Measurements from ENCODE around the gene RBMS3. TPM values are rescaled to one million over a fixed set of nuclear protein-coding genes. Genes with fewer than 3 reads are reported as not detected.

The RBMS3 gene
- total and polyA plus RNA-seq, 2 experiments from 2014 or later: 3.2 to 7.4 TPM

DNA sequence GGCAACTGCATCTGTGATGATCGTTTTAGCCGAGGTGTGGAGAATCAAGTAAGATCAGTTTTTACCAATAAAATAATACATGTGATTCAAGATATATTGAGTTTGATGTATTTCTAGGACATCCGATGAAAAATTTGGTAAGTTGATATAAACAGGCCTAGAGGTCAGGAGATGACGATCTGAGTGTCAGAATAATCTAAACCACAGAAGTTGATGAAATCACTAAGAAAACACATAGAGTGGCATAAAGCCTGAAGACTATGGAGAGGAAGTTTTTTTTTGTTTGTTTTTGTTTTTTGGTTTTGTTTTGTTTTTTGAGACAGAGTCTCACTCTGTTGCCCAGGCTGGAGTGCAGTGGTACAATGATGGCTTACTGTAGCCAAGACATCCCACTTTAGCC, 235.3 kb downstream of the RBMS3 start:
- no peak for TF ChIP-seq ZNF114 (CRISPR knock-in tag; IDR thresholded peaks at IDR 0.05)
- no peak for TF ChIP-seq JUNB (IDR thresholded peaks at IDR 0.05; ENCODE audit: unreplicated experiment)
- TF ChIP-seq POLR2AphosphoS5 (IDR thresholded peaks at IDR 0.05; ENCODE audit: low read depth): no peak
- TF ChIP-seq, protein P1, sequence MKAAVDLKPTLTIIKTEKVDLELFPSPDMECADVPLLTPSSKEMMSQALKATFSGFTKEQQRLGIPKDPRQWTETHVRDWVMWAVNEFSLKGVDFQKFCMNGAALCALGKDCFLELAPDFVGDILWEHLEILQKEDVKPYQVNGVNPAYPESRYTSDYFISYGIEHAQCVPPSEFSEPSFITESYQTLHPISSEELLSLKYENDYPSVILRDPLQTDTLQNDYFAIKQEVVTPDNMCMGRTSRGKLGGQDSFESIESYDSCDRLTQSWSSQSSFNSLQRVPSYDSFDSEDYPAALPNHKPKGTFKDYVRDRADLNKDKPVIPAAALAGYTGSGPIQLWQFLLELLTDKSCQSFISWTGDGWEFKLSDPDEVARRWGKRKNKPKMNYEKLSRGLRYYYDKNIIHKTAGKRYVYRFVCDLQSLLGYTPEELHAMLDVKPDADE (IDR thresholded peaks at IDR 0.05): no peak
- TF ChIP-seq STAT1 (IDR thresholded peaks at IDR 0.05; ENCODE audit: unreplicated experiment): no peak
- TF ChIP-seq ZNF331 (CRISPR knock-in tag; IDR thresholded peaks at IDR 0.05; ENCODE audit: low read depth): no peak
- TF ChIP-seq NANOG (IDR thresholded peaks at IDR 0.05; ENCODE audit: borderline replicate concordance): no peak
- Histone ChIP-seq H3K4me3 (no peak overlapping the region), H3F3A (replicated peaks; ENCODE audit: low read depth) (no peaks in the 10 kb centered on the region), H3K9me2 (ENCODE audit: insufficient read depth) (no peaks in the 10 kb centered on the region), H3K4me1 (ENCODE audit: insufficient read depth) (peaks cover 21% of the 10 kb centered on the region), H3K36me3 (ENCODE audit: insufficient read depth) (no peaks in the 10 kb centered on the region), H2AFZ (no peak overlapping the region), H3K4me2 (no peak overlapping the region), H3K79me2 (replicated peaks; ENCODE audit: insufficient read depth) (no peaks in the 10 kb centered on the region), H3K27me3 (ENCODE audit: insufficient read depth) (no peaks in the 10 kb centered on the region), H4K20me1 (replicated peaks; ENCODE audit: insufficient read depth) (no peaks in the 10 kb centered on the region), H3K27ac (ENCODE audit: low read depth) (peak overlapping the region; percentile 45; the same call in 1 of the 2 replicates)
- no peaks in the 10 kb centered on the region for H3K27me3 Mint-ChIP-seq (ENCODE audit: insufficient read depth, low read depth, poor library complexity)
- ATAC-seq: no peak
- H3K9me3 Mint-ChIP-seq: no peaks in the 10 kb centered on the region
- no peak overlapping the region for H3K4me3 Mint-ChIP-seq
- H3K36me3 Mint-ChIP-seq (ENCODE audit: low read depth): peaks cover 6% of the 10 kb centered on the region; the same call in 1 of the 3 replicates
- H3K4me1 Mint-ChIP-seq: peaks cover 27% of the 10 kb centered on the region
- peak overlapping the region; percentile 50 for H3K27ac Mint-ChIP-seq
- DNase-seq (ENCODE audit: low spot score): no peak

DNA sequence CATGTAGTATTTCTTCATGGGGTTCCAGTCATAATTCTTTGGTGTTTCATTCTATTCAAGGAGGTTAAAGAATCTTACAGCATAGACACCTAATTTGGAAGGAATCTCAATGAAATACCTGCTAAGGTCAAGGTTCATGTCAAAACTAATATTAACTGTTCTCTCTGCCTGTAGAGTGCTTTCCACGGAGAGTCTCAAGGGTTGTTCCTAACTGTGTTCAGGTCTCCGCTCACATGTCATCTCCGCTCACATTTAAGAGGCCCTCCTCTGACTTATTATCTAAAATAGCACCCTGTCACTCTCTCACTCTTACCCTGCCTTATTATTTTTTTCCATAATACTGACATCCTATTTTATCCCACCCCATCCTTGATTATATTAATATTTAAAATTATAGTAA, 239.9 kb downstream of the RBMS3 start:
- no peak overlapping the region for H3K4me2 ChIP-seq
- H3K9me3 Mint-ChIP-seq: no peaks in the 10 kb centered on the region
- no peaks in the 10 kb centered on the region for H4K20me1 ChIP-seq (replicated peaks; ENCODE audit: insufficient read depth)
- H3K4me3 ChIP-seq: no peak overlapping the region
- TF ChIP-seq, protein P2, sequence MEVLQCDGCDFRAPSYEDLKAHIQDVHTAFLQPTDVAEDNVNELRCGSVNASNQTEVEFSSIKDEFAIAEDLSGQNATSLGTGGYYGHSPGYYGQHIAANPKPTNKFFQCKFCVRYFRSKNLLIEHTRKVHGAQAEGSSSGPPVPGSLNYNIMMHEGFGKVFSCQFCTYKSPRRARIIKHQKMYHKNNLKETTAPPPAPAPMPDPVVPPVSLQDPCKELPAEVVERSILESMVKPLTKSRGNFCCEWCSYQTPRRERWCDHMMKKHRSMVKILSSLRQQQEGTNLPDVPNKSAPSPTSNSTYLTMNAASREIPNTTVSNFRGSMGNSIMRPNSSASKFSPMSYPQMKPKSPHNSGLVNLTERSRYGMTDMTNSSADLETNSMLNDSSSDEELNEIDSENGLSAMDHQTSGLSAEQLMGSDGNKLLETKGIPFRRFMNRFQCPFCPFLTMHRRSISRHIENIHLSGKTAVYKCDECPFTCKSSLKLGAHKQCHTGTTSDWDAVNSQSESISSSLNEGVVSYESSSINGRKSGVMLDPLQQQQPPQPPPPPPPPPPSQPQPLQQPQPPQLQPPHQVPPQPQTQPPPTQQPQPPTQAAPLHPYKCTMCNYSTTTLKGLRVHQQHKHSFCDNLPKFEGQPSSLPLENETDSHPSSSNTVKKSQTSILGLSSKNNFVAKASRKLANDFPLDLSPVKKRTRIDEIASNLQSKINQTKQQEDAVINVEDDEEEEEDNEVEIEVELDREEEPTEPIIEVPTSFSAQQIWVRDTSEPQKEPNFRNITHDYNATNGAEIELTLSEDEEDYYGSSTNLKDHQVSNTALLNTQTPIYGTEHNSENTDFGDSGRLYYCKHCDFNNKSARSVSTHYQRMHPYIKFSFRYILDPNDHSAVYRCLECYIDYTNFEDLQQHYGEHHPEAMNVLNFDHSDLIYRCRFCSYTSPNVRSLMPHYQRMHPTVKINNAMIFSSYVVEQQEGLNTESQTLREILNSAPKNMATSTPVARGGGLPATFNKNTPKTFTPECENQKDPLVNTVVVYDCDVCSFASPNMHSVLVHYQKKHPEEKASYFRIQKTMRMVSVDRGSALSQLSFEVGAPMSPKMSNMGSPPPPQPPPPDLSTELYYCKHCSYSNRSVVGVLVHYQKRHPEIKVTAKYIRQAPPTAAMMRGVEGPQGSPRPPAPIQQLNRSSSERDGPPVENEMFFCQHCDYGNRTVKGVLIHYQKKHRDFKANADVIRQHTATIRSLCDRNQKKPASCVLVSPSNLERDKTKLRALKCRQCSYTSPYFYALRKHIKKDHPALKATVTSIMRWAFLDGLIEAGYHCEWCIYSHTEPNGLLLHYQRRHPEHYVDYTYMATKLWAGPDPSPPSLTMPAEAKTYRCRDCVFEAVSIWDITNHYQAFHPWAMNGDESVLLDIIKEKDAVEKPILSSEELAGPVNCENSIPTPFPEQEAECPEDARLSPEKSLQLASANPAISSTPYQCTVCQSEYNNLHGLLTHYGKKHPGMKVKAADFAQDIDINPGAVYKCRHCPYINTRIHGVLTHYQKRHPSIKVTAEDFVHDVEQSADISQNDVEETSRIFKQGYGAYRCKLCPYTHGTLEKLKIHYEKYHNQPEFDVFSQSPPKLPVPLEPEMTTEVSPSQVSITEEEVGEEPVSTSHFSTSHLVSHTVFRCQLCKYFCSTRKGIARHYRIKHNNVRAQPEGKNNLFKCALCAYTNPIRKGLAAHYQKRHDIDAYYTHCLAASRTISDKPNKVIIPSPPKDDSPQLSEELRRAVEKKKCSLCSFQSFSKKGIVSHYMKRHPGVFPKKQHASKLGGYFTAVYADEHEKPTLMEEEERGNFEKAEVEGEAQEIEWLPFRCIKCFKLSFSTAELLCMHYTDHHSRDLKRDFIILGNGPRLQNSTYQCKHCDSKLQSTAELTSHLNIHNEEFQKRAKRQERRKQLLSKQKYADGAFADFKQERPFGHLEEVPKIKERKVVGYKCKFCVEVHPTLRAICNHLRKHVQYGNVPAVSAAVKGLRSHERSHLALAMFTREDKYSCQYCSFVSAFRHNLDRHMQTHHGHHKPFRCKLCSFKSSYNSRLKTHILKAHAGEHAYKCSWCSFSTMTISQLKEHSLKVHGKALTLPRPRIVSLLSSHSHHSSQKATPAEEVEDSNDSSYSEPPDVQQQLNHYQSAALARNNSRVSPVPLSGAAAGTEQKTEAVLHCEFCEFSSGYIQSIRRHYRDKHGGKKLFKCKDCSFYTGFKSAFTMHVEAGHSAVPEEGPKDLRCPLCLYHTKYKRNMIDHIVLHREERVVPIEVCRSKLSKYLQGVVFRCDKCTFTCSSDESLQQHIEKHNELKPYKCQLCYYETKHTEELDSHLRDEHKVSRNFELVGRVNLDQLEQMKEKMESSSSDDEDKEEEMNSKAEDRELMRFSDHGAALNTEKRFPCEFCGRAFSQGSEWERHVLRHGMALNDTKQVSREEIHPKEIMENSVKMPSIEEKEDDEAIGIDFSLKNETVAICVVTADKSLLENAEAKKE (CRISPR knock-in tag; IDR thresholded peaks at IDR 0.05): no peak
- TF ChIP-seq ZNF331 (CRISPR knock-in tag; IDR thresholded peaks at IDR 0.05; ENCODE audit: low read depth): no peak
- no peak for TF ChIP-seq ZNF114 (CRISPR knock-in tag; IDR thresholded peaks at IDR 0.05)
- no peak for TF ChIP-seq CREB1 (CRISPR knock-in tag; IDR thresholded peaks at IDR 0.05; ENCODE audit: low read depth)
- TF ChIP-seq POLR2AphosphoS5 (IDR thresholded peaks at IDR 0.05; ENCODE audit: low read depth): no peak
- TF ChIP-seq EZH2 (IDR thresholded peaks at IDR 0.05; ENCODE audit: low read depth, unreplicated experiment): no peak
- TF ChIP-seq, protein P1 (IDR thresholded peaks at IDR 0.05): no peak
- TF ChIP-seq EZH2phosphoT487 (IDR thresholded peaks at IDR 0.05; ENCODE audit: unreplicated experiment): no peak
- no peak for DNase-seq (ENCODE audit: low spot score)
- peaks cover 4% of the 10 kb centered on the region for H3K4me1 ChIP-seq (ENCODE audit: insufficient read depth)
- no peaks in the 10 kb centered on the region for H3F3A ChIP-seq (replicated peaks; ENCODE audit: low read depth)
- peaks cover 5% of the 10 kb centered on the region for H3K4me1 Mint-ChIP-seq
- H3K27ac Mint-ChIP-seq: no peak overlapping the region
- H3K27me3 ChIP-seq (ENCODE audit: insufficient read depth): no peaks in the 10 kb centered on the region
- peaks cover 5% of the 10 kb centered on the region; the same call in 1 of the 3 replicates for H3K36me3 Mint-ChIP-seq (ENCODE audit: low read depth)
- H2AFZ ChIP-seq: no peak overlapping the region
- H3K27ac ChIP-seq (ENCODE audit: low read depth): no peak overlapping the region
- H3K36me3 ChIP-seq (ENCODE audit: insufficient read depth): no peaks in the 10 kb centered on the region
- ATAC-seq: no peak
- no peaks in the 10 kb centered on the region for H3K79me2 ChIP-seq (replicated peaks; ENCODE audit: insufficient read depth)
- H3K27me3 Mint-ChIP-seq (ENCODE audit: insufficient read depth, low read depth, poor library complexity): peaks cover 2% of the 10 kb centered on the region
- H3K4me3 Mint-ChIP-seq: no peak overlapping the region
- no peaks in the 10 kb centered on the region for H3K9me2 ChIP-seq (ENCODE audit: insufficient read depth)
